ENCODE results near the gene RNMT.
"Not testable (repeated sequence)": the region's sequence is repeated elsewhere in the genome, so short reads cannot be mapped to it uniquely, and the experiment has no call there.

RNMT gene

DNA sequence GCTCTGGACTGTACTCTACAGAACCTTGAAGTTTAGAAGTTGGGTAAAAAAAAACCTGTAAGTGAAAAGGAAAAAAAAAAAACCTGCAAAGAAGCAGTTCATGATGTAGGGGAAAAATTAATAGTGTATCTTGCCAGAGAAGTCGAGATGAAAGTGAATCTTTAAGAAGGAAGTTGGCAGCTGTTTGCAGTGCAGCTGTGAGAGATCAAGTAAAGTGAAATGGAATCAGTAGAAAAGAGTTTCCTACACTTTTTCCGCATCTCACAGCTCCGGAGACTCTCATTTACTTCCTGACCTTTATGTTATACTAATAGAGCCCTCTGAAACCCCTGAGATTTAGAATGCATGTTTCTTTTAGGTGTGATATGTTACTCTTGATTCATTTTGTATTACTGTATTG, 19.2 kb downstream of the RNMT start:
- no peak for FAIRE-seq

DNA sequence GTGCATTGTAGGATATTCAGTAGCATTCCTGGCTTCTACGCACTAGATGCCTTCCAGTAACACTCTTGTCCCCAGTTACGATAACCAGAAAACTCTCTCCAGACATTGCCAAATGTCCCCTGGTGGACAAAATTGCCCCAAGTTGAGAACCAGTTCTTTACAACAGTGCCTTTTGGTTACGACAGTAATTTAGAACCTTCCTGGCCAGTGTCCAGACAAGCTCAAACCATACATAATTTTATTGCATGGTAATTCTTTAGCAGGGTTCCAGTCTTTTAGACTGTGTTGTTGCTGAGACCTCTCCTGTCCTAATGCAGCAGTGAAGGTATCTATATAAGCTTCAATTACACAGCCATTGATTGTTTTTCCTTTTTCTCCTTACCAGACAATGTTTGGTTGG, 20.2 kb downstream of the RNMT start:
- FAIRE-seq, result no peak

DNA sequence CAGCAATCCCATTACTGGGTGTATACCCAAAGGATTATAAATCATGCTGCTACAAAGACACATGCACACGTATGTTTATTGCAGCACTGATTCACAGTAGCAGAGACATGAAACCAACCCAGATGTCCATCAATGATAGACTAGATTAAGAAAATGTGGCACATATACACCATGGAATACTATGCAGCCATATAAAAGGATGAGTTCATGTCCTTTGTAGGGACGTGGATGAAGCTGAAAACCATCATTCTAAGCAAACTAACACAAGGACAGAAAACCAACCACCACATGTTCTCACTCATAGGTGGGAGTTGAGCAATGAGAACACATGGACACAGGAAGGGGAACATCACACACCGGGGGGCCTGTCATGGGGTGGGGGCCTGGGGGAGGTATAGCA, 25.1 kb downstream of the RNMT start:
- FAIRE-seq, result not testable (repeated sequence)

DNA sequence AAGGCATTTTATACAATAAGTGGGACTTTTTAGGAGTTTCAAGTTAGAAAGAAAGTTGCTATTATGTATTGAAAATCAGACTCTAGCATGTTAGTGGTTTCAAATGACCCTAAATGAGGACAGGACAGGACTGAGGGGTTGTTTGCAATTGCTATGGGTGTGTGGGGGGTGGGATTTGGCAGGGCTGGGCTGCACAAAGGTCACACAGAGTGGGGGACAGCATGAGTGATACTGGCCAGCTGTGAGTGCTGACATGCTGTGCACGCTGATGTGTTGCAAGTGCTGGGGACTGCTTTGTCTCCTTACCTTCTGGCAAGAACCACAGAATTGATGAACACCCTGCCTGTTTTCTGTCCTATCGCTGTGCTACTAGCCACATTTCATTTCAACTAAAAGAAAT, 29.8 kb downstream of the RNMT start:
- FAIRE-seq, result no peak

DNA sequence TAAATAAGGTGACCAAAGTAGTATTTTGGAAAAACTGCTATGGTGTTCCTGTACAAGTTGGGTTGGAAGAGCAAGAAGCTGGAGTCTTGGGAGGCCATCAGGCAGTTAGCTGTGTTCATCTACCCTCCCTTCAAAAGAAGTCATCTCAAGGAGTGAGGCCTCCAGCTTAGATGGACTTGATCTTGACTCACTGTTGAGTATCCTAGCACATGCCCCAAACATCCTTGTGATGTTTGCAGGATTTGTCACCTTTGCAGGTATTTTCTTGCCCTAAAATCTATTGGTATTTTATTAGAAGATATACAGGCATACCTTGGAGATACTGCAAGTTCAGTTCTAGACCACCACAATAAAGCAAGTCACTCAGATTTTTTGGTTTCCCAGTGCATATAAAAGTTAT, 30.2 kb downstream of the RNMT start:
- no peak for FAIRE-seq

DNA sequence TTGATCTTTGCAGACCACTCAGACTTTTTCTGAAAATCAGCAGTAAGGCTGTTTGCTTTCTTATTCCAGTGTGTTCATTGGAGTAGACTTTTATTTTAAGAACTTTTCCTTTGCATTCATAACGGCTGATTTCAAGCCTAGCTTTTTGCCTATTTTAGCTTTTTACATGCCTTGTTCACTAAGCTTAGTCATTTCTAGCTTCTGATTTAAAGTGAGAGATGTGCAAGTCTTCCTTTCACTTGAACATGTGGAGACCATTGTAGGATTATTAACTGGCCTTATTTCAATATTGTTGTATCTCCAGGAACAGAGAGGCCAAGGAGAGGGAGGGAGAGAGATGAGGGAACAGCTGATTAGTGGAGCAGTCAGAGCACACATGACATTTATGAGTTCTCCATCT, 32.1 kb downstream of the RNMT start:
- no peak for FAIRE-seq

DNA sequence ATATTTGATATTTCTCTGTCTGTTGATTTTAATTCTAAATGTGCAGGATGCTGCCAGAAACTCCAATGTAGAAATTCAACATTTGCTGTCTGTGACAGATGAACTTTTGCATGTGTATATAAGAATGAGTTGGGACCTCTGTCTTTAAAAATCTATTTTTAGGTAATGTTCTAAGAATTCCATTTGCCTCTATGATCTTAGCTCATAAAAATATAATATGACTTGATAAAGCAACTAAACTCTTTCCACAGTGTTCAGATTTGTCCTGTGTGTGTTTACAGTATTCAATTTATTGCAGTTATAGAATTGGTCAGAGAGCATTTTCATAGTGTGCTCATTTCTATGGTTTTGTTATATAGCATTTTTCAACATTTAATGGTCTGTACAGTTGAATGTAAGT, 33.6 kb downstream of the RNMT start:
- FAIRE-seq, result no peak

DNA sequence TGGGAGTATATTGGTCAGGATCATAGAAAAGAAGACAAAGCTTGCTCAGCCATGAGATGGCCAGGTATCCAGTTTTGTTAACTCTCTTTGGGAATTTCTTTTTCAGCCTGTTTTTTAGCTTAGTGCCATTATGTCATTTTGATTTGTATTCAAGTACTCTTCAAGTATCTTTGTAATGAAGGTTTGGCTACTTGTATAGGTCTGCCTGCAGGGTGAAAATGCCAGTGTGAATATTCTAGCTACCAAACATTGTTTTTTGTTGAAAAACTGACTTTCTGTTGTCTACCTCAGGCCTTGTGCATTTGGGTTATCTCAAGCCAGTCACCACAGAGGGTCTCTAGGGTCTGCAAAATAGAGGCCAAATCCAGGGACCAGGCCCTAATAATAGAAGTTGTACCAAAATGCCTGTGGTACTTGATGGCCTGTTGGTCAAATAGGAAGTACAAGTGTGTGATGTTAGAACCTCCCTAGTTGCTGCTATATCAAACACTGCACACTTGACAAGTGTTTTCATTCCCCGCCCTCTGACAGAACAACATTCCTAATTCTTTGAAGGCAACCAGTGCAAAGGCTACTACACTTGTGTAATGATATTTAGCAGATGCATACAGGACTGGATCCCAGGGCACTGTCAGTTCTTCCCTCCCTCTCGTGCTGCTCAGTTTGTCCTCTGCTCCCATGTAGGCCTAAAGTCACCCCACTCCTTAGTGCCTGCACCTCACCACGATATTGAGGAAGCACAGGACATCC, 36.4 kb downstream of the RNMT start:
- FAIRE-seq, result no peak

DNA sequence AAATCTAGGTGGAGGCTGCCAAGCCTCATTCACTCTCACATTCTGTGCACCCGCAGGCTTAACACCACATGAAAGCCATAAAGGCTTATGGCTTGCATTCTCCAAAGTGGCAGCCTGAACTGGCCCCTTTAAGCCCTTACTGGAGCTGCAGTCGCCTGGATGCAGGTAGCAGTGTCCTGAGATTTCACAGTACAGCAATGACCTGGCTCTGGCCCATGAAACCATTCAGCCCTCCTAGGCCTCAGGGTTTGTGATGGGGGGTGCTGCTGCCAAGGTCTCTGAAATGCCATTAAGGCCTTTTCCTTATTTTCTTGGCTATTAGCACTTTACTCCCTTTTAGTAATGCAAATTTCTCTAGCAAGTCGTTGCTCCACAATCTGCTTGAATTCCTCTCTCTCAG, 48.6 kb downstream of the RNMT start:
- FAIRE-seq, result no peak

DNA sequence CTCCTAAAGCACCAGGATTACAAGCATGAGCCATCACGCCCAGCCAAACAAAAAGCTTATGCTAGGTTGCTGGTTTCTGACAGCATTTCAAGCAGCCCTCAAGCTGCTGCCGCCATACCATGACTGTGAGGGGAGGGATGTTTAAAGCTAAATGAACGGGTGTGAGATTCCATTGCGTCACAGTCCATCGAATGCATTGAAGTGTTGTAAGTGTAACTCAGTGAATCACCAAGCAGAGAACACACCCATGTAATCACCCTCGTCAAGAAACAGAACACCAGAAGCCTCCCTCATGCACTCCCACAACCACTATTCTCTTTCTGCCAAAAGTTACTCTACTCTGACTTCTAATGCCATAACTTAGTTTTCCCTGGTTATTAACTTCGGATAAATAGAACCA, 64.7 kb downstream of the RNMT start:
- no peak for FAIRE-seq

DNA sequence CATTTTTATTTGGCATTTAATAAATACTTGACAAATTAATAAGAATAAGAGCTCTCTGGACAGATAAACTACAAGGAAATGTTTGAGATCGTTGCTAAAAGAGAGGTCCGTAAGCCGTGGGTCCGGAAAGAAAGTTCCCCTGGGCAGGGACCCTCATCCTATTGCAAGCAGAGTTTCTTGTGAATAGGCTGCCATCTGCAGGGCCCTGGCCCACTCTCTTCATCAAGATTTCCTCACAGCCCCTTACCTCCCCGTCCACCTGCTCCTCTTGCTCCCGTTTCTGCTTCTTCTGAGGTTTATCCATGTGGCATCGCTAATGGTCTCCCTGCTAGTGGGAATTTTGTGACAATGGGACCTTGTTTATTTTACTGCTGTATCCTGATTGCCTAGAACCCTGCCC, 67.3 kb downstream of the RNMT start:
- no peak for FAIRE-seq

DNA sequence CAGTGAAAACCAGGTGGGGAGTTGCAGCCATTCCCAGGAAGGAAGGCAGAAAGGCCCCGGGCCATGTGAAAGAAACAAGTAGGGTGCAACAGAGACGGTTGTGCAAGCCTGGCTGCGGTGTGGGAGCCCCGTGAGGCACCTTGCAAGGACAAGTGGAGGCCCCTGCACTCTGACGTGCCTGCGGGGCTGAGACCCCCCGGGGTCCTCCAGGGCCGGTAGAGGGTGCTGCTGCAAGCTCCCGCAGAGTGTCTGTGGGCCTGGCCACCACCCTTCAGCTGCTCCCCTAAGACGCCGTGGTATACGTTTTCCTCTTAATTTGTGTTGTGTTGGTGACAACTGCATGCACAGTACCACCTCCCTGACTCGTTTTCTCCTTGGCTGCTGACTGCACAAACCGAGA, 70.0 kb downstream of the RNMT start:
- FAIRE-seq, result no peak

DNA sequence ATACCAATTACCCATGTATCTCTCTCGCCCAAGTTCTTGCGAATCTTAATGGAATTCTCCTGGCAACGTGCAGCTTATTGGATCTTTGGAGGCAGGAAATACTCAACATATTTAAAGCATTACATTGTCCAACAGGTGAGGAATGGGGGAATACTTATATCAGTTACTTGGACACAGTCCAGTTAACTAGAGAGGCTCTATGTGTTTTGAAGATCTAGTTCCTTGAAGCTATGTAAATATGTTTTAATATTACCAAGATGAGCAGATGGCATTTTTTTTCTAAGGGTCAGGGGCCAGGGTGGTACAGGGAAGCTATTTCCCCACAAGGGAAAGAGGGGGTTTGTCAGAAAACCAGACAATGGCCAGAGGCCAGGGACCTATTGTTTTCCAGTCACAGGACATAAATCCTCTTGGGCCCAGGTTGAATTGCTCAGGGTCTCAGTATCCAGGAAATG, 70.7 kb downstream of the RNMT start:
- FAIRE-seq, result no peak

DNA sequence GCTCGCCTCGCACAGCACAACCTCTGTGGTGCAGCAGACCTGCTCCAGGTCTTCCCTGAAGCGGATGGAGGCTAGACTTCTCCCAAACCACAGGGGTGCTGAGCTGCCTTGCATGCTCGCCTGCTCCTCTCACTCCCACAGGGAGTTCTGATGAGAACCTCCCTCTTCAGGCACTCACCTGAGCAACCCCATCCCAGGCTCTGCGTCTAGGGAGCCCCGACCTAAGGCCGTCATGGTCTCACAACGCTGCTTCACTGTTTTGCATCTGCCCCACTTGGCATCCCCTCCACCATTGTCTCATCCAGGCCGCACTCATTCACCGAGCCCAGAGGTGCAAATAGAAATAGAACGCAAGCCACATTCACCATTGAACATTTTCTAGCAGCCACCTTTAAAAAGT, 72.9 kb downstream of the RNMT start:
- no peak for FAIRE-seq

DNA sequence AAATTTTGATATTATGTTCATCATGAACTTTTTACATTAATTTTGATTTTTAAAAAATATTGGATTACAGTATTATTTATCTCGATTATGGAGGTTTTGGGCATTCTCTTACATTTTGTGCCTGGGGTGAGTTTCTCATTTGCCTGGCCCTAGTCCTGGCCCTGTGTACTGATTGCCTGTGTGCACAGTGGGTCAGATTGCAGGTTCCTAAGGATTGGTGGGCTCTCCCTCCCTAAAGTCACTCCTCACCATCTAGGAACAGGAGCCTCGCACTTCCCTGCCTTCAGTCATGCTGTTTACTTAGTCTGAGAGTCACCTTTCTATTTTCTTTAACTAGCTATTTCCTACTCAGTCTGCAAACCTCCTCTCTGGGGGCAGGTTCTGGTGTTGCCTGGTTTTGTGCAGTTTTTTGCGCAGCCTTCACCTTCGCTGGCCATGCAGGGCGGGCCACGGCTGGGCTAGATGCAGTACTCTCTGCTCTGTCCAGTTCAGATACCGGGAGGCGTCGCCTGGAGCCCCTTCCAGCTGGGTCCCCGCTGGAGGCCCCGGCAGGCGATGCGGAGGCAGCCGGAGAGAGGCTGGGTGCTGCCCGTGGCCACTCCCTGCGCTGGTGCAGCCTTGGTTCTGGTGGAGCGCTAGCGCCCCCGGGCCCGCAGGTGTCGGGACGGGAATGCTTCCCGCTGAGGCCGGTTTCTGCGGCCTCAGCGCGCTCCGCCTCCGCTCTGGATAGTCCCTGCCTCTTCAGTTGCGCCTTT, 74.2 kb downstream of the RNMT start:
- no peak for FAIRE-seq

DNA sequence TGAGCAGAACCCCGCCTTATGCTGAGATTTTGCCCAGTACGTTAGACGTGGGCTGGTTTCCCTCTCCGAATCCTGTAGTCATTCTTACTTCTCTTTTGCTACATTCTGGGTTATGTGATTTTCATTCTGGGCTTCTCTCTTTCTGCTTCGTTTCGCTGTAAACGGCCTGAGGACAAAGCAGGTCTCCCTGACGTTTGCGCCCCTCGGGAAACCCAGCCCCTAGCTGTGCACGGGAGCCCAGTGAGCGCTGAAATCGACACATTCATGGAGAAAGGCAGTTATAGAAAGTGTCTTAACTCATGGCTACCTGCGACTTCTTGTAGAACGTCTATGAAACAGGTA, 74.8 kb downstream of the RNMT start:
- no peak for FAIRE-seq

DNA sequence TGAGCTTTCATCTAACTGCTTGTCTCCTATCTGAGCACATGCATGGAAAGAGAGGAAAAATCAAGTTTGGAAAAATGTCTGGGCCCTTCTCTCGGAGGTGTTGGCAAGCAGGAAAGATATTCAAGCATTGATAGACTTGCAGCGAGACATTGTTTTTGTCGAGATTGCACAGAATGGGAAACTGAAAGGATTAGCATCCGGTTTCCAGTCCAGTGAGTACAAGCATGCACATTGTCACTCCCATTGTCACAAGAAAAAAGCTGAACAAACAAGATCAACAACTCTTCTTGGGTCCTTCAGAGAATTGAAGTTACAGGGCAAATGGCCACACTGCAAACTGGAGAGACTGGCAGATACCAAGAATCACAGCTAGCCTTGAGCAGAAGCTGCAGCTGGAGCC, 77.8 kb downstream of the RNMT start:
- FAIRE-seq, result no peak

DNA sequence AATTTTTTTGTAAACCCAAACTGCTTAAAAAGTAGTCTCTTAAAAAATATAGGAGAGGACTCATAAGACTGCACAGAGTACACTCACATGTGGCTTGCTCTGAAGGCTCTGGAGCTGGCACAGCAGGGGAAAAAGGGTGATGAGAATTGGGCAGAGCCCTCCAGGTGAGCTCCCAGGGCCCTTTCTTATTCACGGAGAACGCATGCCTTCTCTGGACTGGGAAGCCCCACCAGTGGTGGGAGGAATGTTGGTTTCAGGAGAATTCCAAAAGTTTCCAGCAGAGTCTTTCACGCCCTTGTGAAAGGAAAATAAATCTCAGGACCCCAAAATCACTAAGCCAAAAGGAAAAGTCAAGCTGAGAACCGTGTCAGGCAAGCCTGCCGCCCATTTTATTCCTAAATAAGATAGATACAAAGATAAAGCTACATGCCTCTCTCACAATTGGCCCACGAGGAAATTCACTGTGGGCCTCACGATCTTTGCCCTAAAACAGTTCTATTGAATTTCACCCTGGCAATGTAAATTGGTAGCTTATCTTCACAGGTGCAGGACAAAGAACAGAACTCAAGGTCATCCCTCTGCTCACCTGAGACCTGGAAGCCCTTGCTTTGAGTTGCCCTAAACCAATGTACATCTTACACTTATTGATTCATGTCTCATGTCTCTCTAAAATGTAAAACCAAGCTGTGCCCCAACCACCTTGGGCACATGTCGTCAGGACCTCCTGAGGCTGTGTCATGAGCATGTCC, 82.0 kb downstream of the RNMT start:
- no peak for FAIRE-seq

DNA sequence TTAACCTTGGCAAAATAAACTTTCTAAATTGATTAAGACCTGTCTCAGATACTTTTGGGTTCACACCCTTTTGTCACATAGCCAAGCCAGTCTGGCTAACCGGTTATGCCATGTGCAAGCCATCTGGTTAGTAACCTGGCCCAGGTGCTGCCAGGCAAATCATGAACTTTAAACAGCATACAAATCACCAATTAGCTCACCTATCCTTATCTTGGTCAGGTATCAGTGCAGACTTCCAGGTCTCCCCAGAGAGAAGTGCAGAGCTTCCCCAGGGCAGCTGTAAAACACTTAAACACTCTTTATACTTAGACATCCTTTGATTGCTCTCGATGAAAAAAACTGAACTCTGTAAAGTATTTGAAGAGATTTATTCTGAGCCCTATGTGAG, 82.6 kb downstream of the RNMT start:
- FAIRE-seq, result no peak

DNA sequence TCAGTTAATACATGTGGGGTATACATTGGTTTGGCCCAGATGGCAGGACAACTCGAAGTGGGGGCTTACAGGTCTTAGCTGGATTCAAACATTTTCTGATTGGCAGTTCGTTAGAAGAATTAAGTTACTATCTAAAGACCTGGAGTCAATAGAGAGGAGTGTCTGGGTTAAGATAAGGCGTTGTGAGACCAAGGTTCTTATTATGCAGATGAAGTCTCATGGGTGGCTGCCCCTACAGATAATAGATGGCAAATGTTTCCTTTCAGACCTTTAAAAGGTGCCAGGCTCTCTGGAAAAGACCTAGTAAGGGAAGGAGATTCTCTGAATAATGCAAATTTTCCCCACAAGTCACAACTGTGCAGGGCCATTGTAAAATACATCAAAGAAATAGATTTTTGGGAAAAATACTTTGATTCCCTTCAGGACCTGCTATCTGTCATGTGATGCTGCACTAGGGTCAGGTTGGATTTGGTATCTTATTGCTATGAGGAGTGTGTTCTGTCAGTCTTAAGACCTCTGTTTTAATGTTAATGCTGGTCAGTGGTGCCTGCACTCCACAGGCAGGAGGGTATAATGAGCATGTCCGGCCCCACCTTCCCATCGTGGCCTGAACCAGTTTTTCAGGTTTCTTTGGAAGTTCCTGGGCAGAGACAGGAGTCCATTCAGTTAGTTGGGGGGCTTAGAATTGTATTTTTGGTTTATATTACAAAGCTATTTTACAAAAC, 83.2 kb downstream of the RNMT start:
- FAIRE-seq, result no peak

DNA sequence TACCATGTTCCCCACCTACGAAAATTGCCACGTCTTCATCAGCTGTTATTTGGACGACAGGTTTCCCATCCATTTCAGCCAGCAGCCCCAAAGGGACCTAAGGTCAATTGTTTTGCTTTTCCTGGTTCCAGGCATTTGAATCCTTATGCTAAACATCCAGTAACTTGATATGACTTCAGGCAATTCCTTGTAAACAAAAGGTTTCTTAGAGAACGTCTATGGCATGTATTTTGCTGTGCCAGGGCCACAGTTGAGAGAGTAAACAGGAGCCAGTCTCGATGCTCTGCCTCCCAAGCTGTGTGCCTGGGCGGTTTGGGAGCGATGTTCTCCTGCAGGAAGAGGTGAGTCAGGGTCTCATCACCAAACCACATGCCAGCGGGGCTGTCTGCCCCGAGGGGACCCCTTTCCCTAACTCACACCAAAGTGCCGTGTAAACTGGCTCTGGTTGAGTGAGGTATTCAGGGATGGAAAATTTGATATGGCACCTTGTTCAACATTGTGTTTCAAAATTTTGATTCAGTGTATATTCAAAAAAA, 84.5 kb downstream of the RNMT start:
- no peak for FAIRE-seq

DNA sequence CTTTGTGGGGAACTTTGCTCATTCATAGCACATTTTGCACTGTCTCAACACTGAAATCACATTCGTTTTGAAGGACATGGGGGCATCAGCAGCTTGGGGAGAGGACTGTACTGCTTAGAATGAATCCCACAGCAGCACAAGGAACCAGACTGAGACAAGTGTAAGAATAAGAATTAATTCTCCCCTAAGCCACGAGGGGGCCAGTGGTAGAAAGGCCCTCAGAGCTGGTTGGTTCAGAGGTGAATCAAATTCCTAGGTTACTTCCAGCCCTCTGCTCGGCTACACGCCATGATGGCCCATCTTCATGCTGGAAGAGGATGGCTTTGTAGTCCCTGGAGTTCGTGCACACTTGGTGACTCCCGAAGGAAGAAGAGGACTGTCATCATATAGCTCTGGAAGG, 85.5 kb downstream of the RNMT start:
- no peak for FAIRE-seq

DNA sequence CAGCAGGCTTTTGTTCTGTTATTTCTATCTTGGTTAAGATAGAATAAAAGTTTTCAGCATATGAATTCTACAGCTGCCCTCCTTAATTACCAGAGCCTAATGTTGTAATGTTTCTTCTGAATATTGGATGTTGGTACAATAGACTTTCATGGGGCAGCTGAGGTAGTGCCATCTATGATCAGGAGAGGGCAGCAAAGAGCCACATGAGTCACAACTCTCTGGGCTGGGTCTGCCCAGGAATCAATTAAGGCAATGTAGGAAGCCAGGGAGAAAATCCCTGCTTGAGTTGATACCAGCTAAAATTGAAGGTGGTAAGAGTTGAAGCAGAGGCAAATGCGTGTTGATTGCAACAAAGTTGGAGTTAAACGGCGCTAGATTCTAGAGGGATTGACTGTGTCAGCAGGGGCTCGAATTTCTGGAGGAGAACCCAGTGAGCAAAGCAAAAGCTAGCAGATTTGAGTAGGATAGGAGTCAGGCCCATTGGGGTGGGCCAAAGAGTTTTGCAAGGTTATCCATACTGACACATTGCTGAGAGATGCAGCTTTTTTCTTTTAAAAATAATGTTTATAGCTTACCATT, 86.9 kb downstream of the RNMT start:
- peak; percentile 51 for FAIRE-seq

Data from G401.6 (cell line).